Measurements from ENCODE around the gene VMP1. TPM values are rescaled to one million over a fixed set of nuclear protein-coding genes. Genes with fewer than 3 reads are reported as not detected.

VMP1 gene
- total RNA-seq, 1 experiment from 2014 or later, result 236 TPM

DNA sequence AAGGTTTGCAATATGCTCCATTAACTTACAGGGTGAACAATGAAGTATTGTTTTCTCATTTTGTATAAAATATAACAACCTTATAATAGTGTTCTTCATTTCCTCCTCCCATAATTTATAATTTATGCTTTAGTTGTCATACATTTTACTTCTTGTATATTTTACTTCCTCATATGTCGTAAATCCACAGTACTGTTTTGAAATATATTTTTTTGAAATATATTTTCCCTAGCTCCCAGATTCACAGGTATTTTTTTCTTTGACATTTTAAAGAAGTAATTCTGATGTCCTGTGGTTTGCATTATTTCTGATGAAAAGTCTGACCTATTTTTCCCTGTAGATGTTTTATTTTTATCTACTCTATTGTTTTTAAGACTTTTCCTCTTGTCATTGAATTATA is 52.7 kb downstream of the VMP1 start:
- peak overlapping the region; percentile 99 for H3K27ac ChIP-seq
- no peaks in the 10 kb centered on the region for H3K27me3 ChIP-seq (ENCODE audit: insufficient read depth, low read depth)
- no peak overlapping the region for H3K4me2 ChIP-seq
- TF ChIP-seq, protein P1, sequence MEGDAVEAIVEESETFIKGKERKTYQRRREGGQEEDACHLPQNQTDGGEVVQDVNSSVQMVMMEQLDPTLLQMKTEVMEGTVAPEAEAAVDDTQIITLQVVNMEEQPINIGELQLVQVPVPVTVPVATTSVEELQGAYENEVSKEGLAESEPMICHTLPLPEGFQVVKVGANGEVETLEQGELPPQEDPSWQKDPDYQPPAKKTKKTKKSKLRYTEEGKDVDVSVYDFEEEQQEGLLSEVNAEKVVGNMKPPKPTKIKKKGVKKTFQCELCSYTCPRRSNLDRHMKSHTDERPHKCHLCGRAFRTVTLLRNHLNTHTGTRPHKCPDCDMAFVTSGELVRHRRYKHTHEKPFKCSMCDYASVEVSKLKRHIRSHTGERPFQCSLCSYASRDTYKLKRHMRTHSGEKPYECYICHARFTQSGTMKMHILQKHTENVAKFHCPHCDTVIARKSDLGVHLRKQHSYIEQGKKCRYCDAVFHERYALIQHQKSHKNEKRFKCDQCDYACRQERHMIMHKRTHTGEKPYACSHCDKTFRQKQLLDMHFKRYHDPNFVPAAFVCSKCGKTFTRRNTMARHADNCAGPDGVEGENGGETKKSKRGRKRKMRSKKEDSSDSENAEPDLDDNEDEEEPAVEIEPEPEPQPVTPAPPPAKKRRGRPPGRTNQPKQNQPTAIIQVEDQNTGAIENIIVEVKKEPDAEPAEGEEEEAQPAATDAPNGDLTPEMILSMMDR (conservative IDR thresholded peaks at IDR 0.05), result no peak
- no peak for TF ChIP-seq EZH2 (IDR thresholded peaks at IDR 0.05; ENCODE audit: low read depth)
- no peak overlapping the region for H3K4me3 ChIP-seq
- peaks cover 53% of the 10 kb centered on the region for H3F3A ChIP-seq (ENCODE audit: insufficient read depth, low read depth)
- BruUV-seq (replicated peaks), result no TSS peak
- ChIA-PET CTCF (no interaction called here), POLR2A (ENCODE audit: unreplicated experiment) (no interaction called here)
- H4K20me1 ChIP-seq (ENCODE audit: insufficient read depth), result no peaks in the 10 kb centered on the region
- H3K4me1 ChIP-seq (replicated peaks; ENCODE audit: insufficient read depth), result peaks cover 80% of the 10 kb centered on the region
- intact Hi-C loops (cut with micrococcal nuclease; ENCODE audit: unreplicated experiment), result no loop called here
- H3K36me3 ChIP-seq (ENCODE audit: low read depth), result peaks cover 21% of the 10 kb centered on the region
- no peak for DNase-seq
- H2AFZ ChIP-seq, result no peak overlapping the region
- H3K79me2 ChIP-seq (ENCODE audit: low read depth), result peaks cover 56% of the 10 kb centered on the region
- no peaks in the 10 kb centered on the region; the same call in none of the 2 replicates for H3K9me3 ChIP-seq (ENCODE audit: insufficient read depth, low read depth)
- H3K9me2 ChIP-seq (ENCODE audit: insufficient read depth), result no peaks in the 10 kb centered on the region

DNA sequence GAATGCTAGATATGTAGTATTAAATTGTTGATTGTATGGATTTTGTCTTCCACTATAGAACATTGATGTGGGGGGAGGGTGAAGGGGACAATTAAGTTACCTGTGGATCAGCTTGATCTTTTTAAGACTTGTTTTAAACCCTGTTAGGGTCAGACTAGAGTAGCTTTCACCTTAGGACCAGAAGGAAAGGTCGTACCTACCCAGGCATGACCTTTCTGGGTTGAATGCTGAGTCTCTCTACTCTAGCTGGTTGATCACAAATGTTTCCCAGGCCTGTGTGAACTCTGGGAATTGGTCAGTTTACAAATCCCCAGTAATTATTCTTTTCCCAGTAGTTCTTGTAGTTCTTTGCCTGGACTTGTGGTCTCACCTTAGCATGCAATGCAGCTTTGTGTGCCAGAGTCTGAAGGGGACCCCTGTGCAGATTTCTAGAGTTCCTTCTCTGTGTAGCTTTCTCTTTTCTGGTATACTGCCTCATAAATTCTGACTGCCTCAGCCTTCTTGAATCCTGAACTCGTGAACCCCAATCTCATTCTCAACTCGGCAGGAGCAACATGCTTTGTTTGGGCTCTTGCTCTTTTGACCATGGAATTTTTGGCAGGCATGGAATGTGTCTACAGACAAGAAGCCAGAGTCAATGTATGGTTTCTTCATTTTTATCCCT is 54.1 kb downstream of the VMP1 start:
- ChIA-PET POLR2A (ENCODE audit: unreplicated experiment) (interaction anchor here (0.6 to 0.8 kb wide), 5 partner anchors 22 to 1559 kb away, joined by 3 to 6 read pairs (median 3); no protein-coding TSS in a partner anchor), CTCF (interaction anchor here (0.8 kb wide), 1 partner anchor 78 kb away, joined by 3 read pairs; no protein-coding TSS in a partner anchor)
- H4K20me1 ChIP-seq (ENCODE audit: insufficient read depth), result no peaks in the 10 kb centered on the region
- no peaks in the 10 kb centered on the region; the same call in none of the 2 replicates for H3K9me3 ChIP-seq (ENCODE audit: insufficient read depth, low read depth)
- no peaks in the 10 kb centered on the region for H3K27me3 ChIP-seq (ENCODE audit: insufficient read depth, low read depth)
- intact Hi-C loops (cut with micrococcal nuclease; ENCODE audit: unreplicated experiment), result no loop called here
- no peak overlapping the region for H3K4me3 ChIP-seq
- no peaks in the 10 kb centered on the region for H3K9me2 ChIP-seq (ENCODE audit: insufficient read depth)
- peak overlapping the region; percentile 72 for H3K27ac ChIP-seq
- H3K4me1 ChIP-seq (replicated peaks; ENCODE audit: insufficient read depth), result peaks cover 66% of the 10 kb centered on the region
- H2AFZ ChIP-seq, result no peak overlapping the region
- no peak for TF ChIP-seq EZH2 (IDR thresholded peaks at IDR 0.05; ENCODE audit: low read depth)
- TF ChIP-seq, protein P1 (conservative IDR thresholded peaks at IDR 0.05), result no peak
- H3K79me2 ChIP-seq (ENCODE audit: low read depth), result peaks cover 49% of the 10 kb centered on the region
- H3K36me3 ChIP-seq (ENCODE audit: low read depth), result peaks cover 23% of the 10 kb centered on the region
- peaks cover 44% of the 10 kb centered on the region for H3F3A ChIP-seq (ENCODE audit: insufficient read depth, low read depth)
- no TSS peak for BruUV-seq (replicated peaks)
- peak in 1 of 2 experiments; percentile 19 for DNase-seq
- no peak overlapping the region for H3K4me2 ChIP-seq

DNA sequence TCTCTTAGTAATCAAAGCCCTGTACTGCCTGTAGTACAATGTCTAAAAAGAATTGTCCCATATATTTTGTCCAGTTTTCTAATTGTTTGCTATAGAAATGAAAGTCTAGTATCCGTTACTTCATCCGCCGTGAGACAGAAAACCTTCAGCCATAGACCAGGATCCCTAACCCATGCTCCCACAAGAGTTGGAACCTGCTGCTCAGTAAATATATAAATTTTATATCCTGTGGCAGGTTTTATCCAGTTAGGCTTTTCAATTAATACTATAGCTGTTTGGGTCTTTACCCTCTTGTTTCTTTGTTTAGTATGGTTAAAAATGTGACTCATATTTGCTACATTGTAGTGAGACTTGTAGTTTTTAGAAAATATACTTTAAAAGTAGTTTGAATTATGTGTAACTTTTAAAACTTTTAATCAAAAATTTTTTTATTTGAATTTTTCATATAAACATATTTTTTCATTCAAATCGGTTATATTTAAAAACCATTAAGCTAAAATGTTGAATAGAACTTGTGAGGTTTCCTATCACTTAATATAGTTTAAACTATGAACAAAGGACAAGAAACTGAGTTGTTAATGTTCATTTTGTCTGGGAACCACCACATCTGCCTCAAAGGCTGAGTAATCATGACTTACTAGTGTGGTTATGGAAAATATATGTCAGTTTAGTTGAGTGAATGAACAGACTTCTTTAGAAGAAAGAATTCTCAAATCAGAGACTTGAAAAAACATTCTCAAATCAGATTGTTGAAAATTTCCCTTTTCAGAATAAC is 54.8 kb downstream of the VMP1 start:
- H2AFZ ChIP-seq, result no peak overlapping the region
- DNase-seq, result no peak
- H4K20me1 ChIP-seq (ENCODE audit: insufficient read depth), result no peaks in the 10 kb centered on the region
- TF ChIP-seq, protein P1 (conservative IDR thresholded peaks at IDR 0.05), result no peak
- TF ChIP-seq EZH2 (IDR thresholded peaks at IDR 0.05; ENCODE audit: low read depth), result no peak
- H3K9me2 ChIP-seq (ENCODE audit: insufficient read depth), result no peaks in the 10 kb centered on the region
- peaks cover 59% of the 10 kb centered on the region for H3K4me1 ChIP-seq (replicated peaks; ENCODE audit: insufficient read depth)
- H3K4me3 ChIP-seq, result no peak overlapping the region
- CTCF ChIA-PET, result no interaction called here
- H3K27me3 ChIP-seq (ENCODE audit: insufficient read depth, low read depth), result no peaks in the 10 kb centered on the region
- intact Hi-C loops (cut with micrococcal nuclease; ENCODE audit: unreplicated experiment), result no loop called here
- peaks cover 26% of the 10 kb centered on the region for H3K36me3 ChIP-seq (ENCODE audit: low read depth)
- H3K27ac ChIP-seq, result peak overlapping the region; percentile 72
- H3F3A ChIP-seq (ENCODE audit: insufficient read depth, low read depth), result peaks cover 44% of the 10 kb centered on the region
- POLR2A ChIA-PET (ENCODE audit: unreplicated experiment), result interaction anchor here (0.6 to 0.7 kb wide), 4 partner anchors 21 to 81 kb away, joined by 3 to 6 read pairs (median 6); no protein-coding TSS in a partner anchor
- no TSS peak for BruUV-seq (replicated peaks)
- H3K9me3 ChIP-seq (ENCODE audit: insufficient read depth, low read depth), result no peaks in the 10 kb centered on the region; the same call in none of the 2 replicates
- peak overlapping the region; percentile 33; the same call in 1 of the 2 replicates for H3K4me2 ChIP-seq
- peaks cover 49% of the 10 kb centered on the region for H3K79me2 ChIP-seq (ENCODE audit: low read depth)

Measured in PC-9 (cell line).